ENCODE data around the gene ULK4.

- no peak for TF ChIP-seq CTCF (IDR thresholded peaks at IDR 0.05)
- no peak for TF ChIP-seq POLR2A (IDR thresholded peaks at IDR 0.05)
Observed at GRCh38 chr3:41975416-41976103, 13.7 kb upstream of the ULK4 start.

All from tibial nerve (tissue), 3 donors.